HepG2 (cell line): Measurements from ENCODE around the gene DLG4. TPM values are rescaled to one million over a fixed set of nuclear protein-coding genes. Genes with fewer than 3 reads are reported as not detected.
A peak's percentile ranks its signal among the peaks of the same experiment; 100 is the strongest.

Experiments
- AHR ChIP-seq: IDR thresholded peaks from 2 replicates; pipeline ENCODE4 v1.6.1; 2018; ENCODE audit warnings: missing genetic modification reagents, missing compliant biosample characterization
- ATM ChIP-seq: fragments of 450-650 bp; IDR thresholded peaks from 2 replicates; pipeline ENCODE4 v1.7.1; 2017; ENCODE audit warnings: mild to moderate bottlenecking, borderline replicate concordance
- DNMT1 ChIP-seq: sonication (generic); formaldehyde crosslinking; IDR thresholded peaks from 2 replicates; pipeline ENCODE4 v1.5.1; 2020; ENCODE audit warnings: mild to moderate bottlenecking, missing genetic modification reagents
- GABPA ChIP-seq, 2 experiments: IDR thresholded peaks; 2 replicates each; pipeline ENCODE4 v1.6.1; 2011 to 2016; ENCODE audit warnings: low read depth in 2 of 2, low read length in 1 of 2, missing biosample characterization in 1 of 2, missing genetic modification characterization in 1 of 2
- HIVEP1 ChIP-seq: sonication (generic); formaldehyde crosslinking; IDR thresholded peaks from 2 replicates; pipeline ENCODE4 v1.4.0; 2020; ENCODE audit warnings: mild to moderate bottlenecking, missing genetic modification reagents
- MEIS2 ChIP-seq: sonication (generic); formaldehyde crosslinking; IDR thresholded peaks from 2 replicates; pipeline ENCODE4 v1.9.0; 2021; ENCODE audit warnings: mild to moderate bottlenecking, missing genetic modification reagents
- MTF1 ChIP-seq: sonication (generic); formaldehyde crosslinking; IDR thresholded peaks from 2 replicates; pipeline ENCODE4 v1.5.0; 2020; ENCODE audit warnings: missing genetic modification reagents
- MXI1 ChIP-seq: IDR thresholded peaks from 3 replicates; pipeline ENCODE4 v1.6.1; 2012; ENCODE audit warnings: low read depth, low read length, inconsistent platforms, borderline replicate concordance
- PHF5A ChIP-seq: IDR thresholded peaks from one replicate; pipeline ENCODE4 v1.6.1; 2018; ENCODE audit warnings: low read depth, missing genetic modification reagents; ENCODE audit not compliant: unreplicated experiment
- SP140L ChIP-seq: sonication (generic); formaldehyde crosslinking; IDR thresholded peaks from 2 replicates; pipeline ENCODE4 v1.4.0; 2020; ENCODE audit warnings: missing genetic modification reagents, borderline replicate concordance
- TARDBP ChIP-seq: sonication (generic); formaldehyde crosslinking; IDR thresholded peaks from 2 replicates; pipeline ENCODE4 v1.8.0; 2022; ENCODE audit warnings: mild to moderate bottlenecking, missing genetic modification reagents
- THAP11 ChIP-seq: IDR thresholded peaks from 2 replicates; pipeline ENCODE4 v1.6.1; 2016; ENCODE audit warnings: missing biosample characterization, missing genetic modification reagents
- ZFP41 ChIP-seq: sonication (generic); formaldehyde crosslinking; IDR thresholded peaks from 2 replicates; pipeline ENCODE4 v1.4.0; 2020; ENCODE audit warnings: mild to moderate bottlenecking, missing genetic modification reagents, borderline replicate concordance
- ZNF709 ChIP-seq: sonication (generic); formaldehyde crosslinking; IDR thresholded peaks from 2 replicates; pipeline ENCODE4 v1.5.0; 2020; ENCODE audit warnings: mild to moderate bottlenecking, missing genetic modification reagents
- ZNF747 ChIP-seq: sonication (generic); formaldehyde crosslinking; IDR thresholded peaks from 2 replicates; pipeline ENCODE4 v1.8.1; 2023; ENCODE audit warnings: missing genetic modification reagents, mild to moderate bottlenecking, borderline replicate concordance
- ZNF75D ChIP-seq: sonication (generic); formaldehyde crosslinking; IDR thresholded peaks from 2 replicates; pipeline ENCODE4 v1.8.1; 2023; ENCODE audit warnings: missing genetic modification reagents, mild to moderate bottlenecking, borderline replicate concordance
- polyA plus RNA-seq, 8 experiments: library from polyadenylated mRNA; depleted of rRNA in 3 of 8; stranded (reverse) in 7 of 8; unstranded in 1 of 8; fragments of >200 nt; fragmentation: Illumina TruSeq in 4 of 8; extraction: Trizol in 4 of 8; gene quantifications; 2 replicates each; pipeline versions ENCODE4 v1.2.1 to v1.2.3, GENCODE V29; 2011 to 2016; ENCODE audit warnings: low read depth in 4 of 8, missing spikeins in 1 of 8, mixed read lengths in 1 of 8; ENCODE audit not compliant: insufficient read depth in 1 of 8
- total RNA-seq, 5 experiments: library from RNA; depleted of rRNA; stranded (reverse); fragments of >200 nt; fragmentation: Illumina TruSeq; extraction: Trizol; gene quantifications; 2 replicates each; pipeline ENCODE4 v1.2.3, GENCODE V29; 2016; ENCODE audit warnings: low read depth in 1 of 5
- TF ChIP-seq, protein P1 (sequence below): IDR thresholded peaks from 2 replicates; pipeline ENCODE4 v1.6.1; 2016; ENCODE audit warnings: low read depth, control low read depth
- TF ChIP-seq, protein P2 (sequence below): sonication (generic); formaldehyde crosslinking; IDR thresholded peaks from 2 replicates; pipeline ENCODE4 v1.5.0; 2020; ENCODE audit warnings: mild to moderate bottlenecking, missing genetic modification reagents
- TF ChIP-seq, protein P3 (sequence below): sonication (generic); formaldehyde crosslinking; conservative IDR thresholded peaks from 2 replicates; pipeline ENCODE4 v1.8.1; 2023; ENCODE audit warnings: missing genetic modification reagents
- TF ChIP-seq, protein P4 (sequence below): sonication (generic); formaldehyde crosslinking; IDR thresholded peaks from 2 replicates; pipeline ENCODE4 v1.8.0; 2022; ENCODE audit warnings: low read depth, missing genetic modification reagents
- TF ChIP-seq, protein P5 (sequence below): sonication (generic); formaldehyde crosslinking; IDR thresholded peaks from 2 replicates; pipeline ENCODE4 v1.4.0; 2020; ENCODE audit warnings: missing genetic modification reagents

The DLG4 gene
- total and polyA plus RNA-seq, 2 of the 13 experiments (the other 11 are each of a cell fraction or from before 2014, with no cell fraction given), result 0.71 to 4.3 TPM

DNA sequence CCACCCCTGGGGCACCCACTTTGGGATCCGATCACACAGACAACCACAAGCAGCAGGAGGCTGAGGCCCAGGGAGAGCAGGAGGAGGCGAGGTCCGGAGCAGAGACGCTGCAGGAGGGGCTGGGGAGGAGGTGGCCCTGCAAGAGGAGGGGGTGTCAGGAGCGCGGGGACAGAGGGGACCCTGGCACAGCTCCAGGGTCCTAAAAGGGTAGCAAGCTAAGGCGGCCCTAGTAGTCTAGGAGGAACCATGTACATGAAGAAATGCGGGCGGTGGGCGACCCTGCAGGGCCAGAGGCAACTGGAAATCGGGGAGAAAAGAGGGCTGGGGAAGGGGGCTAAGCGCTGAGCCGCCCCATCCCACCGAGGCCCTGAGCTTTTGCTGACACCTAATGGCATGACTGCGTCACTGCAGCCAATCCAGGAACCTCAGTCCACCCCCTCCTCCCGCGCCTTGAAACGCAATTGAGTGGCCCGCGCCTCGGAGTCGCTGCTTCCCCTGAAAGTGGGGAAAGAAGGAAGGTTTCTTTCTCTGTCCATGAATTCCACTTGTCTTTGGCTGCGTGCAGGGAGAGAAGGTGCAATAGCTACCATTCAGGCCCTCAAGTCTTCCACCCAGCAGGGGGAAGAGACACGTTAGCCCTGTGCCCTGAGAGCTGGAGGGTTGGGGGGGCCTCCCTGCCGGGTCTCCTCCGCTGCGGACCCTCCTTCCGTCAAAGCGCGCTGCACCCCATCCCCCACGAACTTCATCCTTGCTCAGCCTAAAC is 42.3 kb downstream of the DLG4 start (continued):
- TF ChIP-seq, protein P1, sequence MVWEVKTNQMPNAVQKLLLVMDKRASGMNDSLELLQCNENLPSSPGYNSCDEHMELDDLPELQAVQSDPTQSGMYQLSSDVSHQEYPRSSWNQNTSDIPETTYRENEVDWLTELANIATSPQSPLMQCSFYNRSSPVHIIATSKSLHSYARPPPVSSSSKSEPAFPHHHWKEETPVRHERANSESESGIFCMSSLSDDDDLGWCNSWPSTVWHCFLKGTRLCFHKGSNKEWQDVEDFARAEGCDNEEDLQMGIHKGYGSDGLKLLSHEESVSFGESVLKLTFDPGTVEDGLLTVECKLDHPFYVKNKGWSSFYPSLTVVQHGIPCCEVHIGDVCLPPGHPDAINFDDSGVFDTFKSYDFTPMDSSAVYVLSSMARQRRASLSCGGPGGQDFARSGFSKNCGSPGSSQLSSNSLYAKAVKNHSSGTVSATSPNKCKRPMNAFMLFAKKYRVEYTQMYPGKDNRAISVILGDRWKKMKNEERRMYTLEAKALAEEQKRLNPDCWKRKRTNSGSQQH, result no peak
- TF ChIP-seq GABPA (IDR thresholded peaks at IDR 0.05; ENCODE audit: low read depth, low read length) (no peak), GABPA (CRISPR knock-in tag; IDR thresholded peaks at IDR 0.05; ENCODE audit: low read depth) (0 out of 2 replicates have a peak, but pooled peaks have one; percentile 17), ZNF747 (CRISPR knock-in tag) (no peak), MEIS2 (CRISPR knock-in tag) (no peak), MXI1 (peak; percentile 30; the same call in 1 of the 3 replicates), ZFP41 (0 out of 2 replicates have a peak, but pooled peaks have one; percentile 30), AHR (CRISPR knock-in tag) (no peak), ZNF75D (peak; percentile 60; the same call in 1 of the 2 replicates), ATM (no peak), DNMT1 (no peak), TARDBP (CRISPR knock-in tag) (peak; percentile 13; the same call in 1 of the 2 replicates), SP140L (CRISPR knock-in tag) (no peak), PHF5A (CRISPR knock-in tag) (peak; percentile 25), THAP11 (CRISPR knock-in tag) (0 out of 2 replicates have a peak, but pooled peaks have one; percentile 37), ZNF709 (peak; percentile 43; the same call in 1 of the 2 replicates), HIVEP1 (CRISPR knock-in tag) (no peak), MTF1 (CRISPR knock-in tag) (no peak)
- TF ChIP-seq, protein P2, sequence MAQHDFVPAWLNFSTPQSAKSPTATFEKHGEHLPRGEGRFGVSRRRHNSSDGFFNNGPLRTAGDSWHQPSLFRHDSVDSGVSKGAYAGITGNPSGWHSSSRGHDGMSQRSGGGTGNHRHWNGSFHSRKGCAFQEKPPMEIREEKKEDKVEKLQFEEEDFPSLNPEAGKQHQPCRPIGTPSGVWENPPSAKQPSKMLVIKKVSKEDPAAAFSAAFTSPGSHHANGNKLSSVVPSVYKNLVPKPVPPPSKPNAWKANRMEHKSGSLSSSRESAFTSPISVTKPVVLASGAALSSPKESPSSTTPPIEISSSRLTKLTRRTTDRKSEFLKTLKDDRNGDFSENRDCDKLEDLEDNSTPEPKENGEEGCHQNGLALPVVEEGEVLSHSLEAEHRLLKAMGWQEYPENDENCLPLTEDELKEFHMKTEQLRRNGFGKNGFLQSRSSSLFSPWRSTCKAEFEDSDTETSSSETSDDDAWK, result no peak
- TF ChIP-seq, protein P3, sequence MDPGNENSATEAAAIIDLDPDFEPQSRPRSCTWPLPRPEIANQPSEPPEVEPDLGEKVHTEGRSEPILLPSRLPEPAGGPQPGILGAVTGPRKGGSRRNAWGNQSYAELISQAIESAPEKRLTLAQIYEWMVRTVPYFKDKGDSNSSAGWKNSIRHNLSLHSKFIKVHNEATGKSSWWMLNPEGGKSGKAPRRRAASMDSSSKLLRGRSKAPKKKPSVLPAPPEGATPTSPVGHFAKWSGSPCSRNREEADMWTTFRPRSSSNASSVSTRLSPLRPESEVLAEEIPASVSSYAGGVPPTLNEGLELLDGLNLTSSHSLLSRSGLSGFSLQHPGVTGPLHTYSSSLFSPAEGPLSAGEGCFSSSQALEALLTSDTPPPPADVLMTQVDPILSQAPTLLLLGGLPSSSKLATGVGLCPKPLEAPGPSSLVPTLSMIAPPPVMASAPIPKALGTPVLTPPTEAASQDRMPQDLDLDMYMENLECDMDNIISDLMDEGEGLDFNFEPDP (CRISPR knock-in tag), result no peak
- TF ChIP-seq, protein P4, sequence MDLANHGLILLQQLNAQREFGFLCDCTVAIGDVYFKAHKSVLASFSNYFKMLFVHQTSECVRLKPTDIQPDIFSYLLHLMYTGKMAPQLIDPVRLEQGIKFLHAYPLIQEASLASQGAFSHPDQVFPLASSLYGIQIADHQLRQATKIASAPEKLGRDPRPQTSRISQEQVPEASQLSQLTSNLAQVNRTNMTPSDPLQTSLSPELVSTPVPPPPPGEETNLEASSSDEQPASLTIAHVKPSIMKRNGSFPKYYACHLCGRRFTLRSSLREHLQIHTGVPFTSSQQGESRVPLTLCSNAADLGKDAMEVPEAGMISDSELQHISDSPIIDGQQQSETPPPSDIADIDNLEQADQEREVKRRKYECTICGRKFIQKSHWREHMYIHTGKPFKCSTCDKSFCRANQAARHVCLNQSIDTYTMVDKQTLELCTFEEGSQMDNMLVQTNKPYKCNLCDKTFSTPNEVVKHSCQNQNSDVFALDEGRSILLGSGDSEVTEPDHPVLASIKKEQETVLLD (CRISPR knock-in tag), result no peak
- TF ChIP-seq, protein P5, sequence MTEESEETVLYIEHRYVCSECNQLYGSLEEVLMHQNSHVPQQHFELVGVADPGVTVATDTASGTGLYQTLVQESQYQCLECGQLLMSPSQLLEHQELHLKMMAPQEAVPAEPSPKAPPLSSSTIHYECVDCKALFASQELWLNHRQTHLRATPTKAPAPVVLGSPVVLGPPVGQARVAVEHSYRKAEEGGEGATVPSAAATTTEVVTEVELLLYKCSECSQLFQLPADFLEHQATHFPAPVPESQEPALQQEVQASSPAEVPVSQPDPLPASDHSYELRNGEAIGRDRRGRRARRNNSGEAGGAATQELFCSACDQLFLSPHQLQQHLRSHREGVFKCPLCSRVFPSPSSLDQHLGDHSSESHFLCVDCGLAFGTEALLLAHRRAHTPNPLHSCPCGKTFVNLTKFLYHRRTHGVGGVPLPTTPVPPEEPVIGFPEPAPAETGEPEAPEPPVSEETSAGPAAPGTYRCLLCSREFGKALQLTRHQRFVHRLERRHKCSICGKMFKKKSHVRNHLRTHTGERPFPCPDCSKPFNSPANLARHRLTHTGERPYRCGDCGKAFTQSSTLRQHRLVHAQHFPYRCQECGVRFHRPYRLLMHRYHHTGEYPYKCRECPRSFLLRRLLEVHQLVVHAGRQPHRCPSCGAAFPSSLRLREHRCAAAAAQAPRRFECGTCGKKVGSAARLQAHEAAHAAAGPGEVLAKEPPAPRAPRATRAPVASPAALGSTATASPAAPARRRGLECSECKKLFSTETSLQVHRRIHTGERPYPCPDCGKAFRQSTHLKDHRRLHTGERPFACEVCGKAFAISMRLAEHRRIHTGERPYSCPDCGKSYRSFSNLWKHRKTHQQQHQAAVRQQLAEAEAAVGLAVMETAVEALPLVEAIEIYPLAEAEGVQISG, result 0 out of 2 replicates have a peak, but pooled peaks have one; percentile 25
